HL-60 (cell line): ENCODE measurements around the gene KCNMA1.

Source experiments
- CTCF ChIP-seq: IDR thresholded peaks from one replicate; pipeline ENCODE4 v1.5.1; 2011; ENCODE audit warnings: low read length, control low read depth, inconsistent platforms; ENCODE audit not compliant: insufficient read depth
- POLR2AphosphoS5 ChIP-seq: IDR thresholded peaks from 2 replicates; pipeline ENCODE4 v1.6.1; 2012; ENCODE audit warnings: low read depth
- SPI1 ChIP-seq: IDR thresholded peaks from 2 replicates; pipeline ENCODE4 v1.6.1; 2012; ENCODE audit warnings: low read depth, mild to moderate bottlenecking, borderline replicate concordance

GRCh38 chr10:76911184-76911583, 726.4 kb downstream of the KCNMA1 start:
- no peak for TF ChIP-seq CTCF
- TF ChIP-seq POLR2AphosphoS5 = no peak
- no peak for TF ChIP-seq SPI1
